Transverse colon (tissue), 4 donors: ENCODE data around the gene ZBTB40. TPM values are rescaled to one million over a fixed set of nuclear protein-coding genes. Genes with fewer than 3 reads are reported as not detected.

ENCODE experiments used
- DNase-seq: peaks from one replicate; pipeline ENCODE4 v3.0.0-alpha.2; 2019
- H3K27ac ChIP-seq, 4 donors: fragments of 200-600 bp; sonication (generic); 2 replicates each; pipeline ENCODE4 v1.5.1; 2016 to 2018; ENCODE audit warnings: inconsistent platforms in 4 of 4
- H3K27me3 ChIP-seq: fragments of 200-600 bp; sonication (generic); 2 replicates; pipeline ENCODE4 v1.5.1; 2017; ENCODE audit warnings: inconsistent platforms
- H3K36me3 ChIP-seq, 4 donors: fragments of 200-600 bp; sonication (generic); 2 replicates each; pipeline ENCODE4 v1.5.1; 2017 to 2019; ENCODE audit warnings: inconsistent platforms in 4 of 4
- H3K4me1 ChIP-seq, 4 donors: fragments of 200-600 bp; sonication (generic); 2 replicates each; pipeline ENCODE4 v1.5.1; 2017 to 2020; ENCODE audit warnings: inconsistent platforms in 4 of 4
- H3K4me3 ChIP-seq, 4 donors: fragments of 200-600 bp; sonication (generic); 1 replicate in 1 of 4; 2 replicates in 3 of 4; pipeline versions ENCODE4 v1.5.1 to v1.6.1; 2017 to 2019; ENCODE audit warnings: inconsistent platforms in 4 of 4
- H3K9me3 ChIP-seq, 2 donors: fragments of 200-600 bp; sonication (generic); 2 replicates each; pipeline ENCODE4 v1.5.1; 2017 to 2019; ENCODE audit warnings: inconsistent platforms in 2 of 2
- EP300 ChIP-seq: sonication (generic); formaldehyde crosslinking; IDR thresholded peaks from one replicate; pipeline ENCODE4 v1.6.1; 2017; ENCODE audit warnings: antibody characterized with exemption, low read depth
- POLR2A ChIP-seq: fragments of 450-650 bp; IDR thresholded peaks from one replicate; pipeline ENCODE4 v1.6.1; 2016; ENCODE audit warnings: antibody characterized with exemption, mild to moderate bottlenecking, moderate library complexity
- POLR2AphosphoS5 ChIP-seq, 3 donors: sonication (generic); formaldehyde crosslinking; IDR thresholded peaks; one replicate each; pipeline ENCODE4 v1.6.1; 2016; ENCODE audit warnings: antibody characterized with exemption in 3 of 3
- WGBS, 2 donors: methylation state at CpG; one replicate each; pipeline ENCODE4 v1.1.5; 2018; ENCODE audit warnings: low coverage in 1 of 2; 5-methylcytosine and 5-hydroxymethylcytosine counted together
- in situ Hi-C, 4 donors: fragments of 200-750 bp; cut with MboI; loops; one replicate each; pipeline versions ENCODE4 v1.15.0 to v1.15.1; 2017; ENCODE audit warnings: low sequenced_read_pairs in 3 of 4, low pct_ligation_motif_present in 1 of 4, low pct_unique_long_range_greater_than_20kb in 1 of 4
- intact Hi-C: fragments of 100-400 bp; cut with DNase I; formaldehyde crosslinking; loops from one replicate; pipeline ENCODE4 v1.15.1; 2023; ENCODE audit warnings: low total_unique reads
- total RNA-seq, 4 donors: library from RNA; depleted of rRNA; stranded (reverse); fragments of >200 nt; gene quantifications; one replicate each; pipeline ENCODE4 v1.1.0, GENCODE V29; 2016
- TF ChIP-seq, protein P1 (sequence below), 5 experiments: fragments of 200-600 bp in 3 of 5; fragments of 450-650 bp in 2 of 5; sonication (generic) in 3 of 5; IDR thresholded peaks; 1 replicate in 2 of 5; 2 replicates in 3 of 5; pipeline ENCODE4 v1.5.1; 2016 to 2017; ENCODE audit warnings: antibody characterized with exemption in 5 of 5, inconsistent platforms in 3 of 5, mild to moderate bottlenecking in 2 of 5, moderate library complexity in 1 of 5

Gene ZBTB40
- total RNA-seq, 4 donors from 2014 or later = 17.7 to 30.3 (median 21.1) TPM

DNA sequence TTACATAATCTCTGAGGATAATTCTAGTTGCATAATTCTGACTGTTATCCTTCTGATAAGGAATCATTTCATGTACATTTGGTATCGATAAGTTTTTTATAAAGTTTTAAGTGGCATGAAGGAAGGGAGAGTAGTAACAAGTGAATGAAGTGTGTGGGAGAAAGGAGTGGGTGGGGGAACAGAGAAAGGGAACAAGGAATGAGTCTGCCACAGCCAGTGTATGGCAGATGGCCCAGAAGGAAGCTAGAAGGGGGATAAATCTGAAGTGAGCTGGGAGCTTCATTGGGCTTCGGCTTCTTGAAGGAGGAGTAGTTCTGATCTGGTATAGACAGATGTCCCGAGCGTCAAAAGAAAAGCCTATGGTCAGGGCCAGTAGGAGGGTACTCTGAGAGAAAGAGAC lies 18.6 kb downstream of the ZBTB40 start:
- no peak overlapping the region for H3K4me3 ChIP-seq
- WGBS, 2 donors = 86 to 91% methylated on average over 4 of the region's 4 CpGs
- DNase-seq = no peak
- H3K27ac ChIP-seq = no peak overlapping the region
- H3K36me3 ChIP-seq = no peaks in the 10 kb centered on the region
- no peaks in the 10 kb centered on the region for H3K9me3 ChIP-seq
- TF ChIP-seq, protein P1, sequence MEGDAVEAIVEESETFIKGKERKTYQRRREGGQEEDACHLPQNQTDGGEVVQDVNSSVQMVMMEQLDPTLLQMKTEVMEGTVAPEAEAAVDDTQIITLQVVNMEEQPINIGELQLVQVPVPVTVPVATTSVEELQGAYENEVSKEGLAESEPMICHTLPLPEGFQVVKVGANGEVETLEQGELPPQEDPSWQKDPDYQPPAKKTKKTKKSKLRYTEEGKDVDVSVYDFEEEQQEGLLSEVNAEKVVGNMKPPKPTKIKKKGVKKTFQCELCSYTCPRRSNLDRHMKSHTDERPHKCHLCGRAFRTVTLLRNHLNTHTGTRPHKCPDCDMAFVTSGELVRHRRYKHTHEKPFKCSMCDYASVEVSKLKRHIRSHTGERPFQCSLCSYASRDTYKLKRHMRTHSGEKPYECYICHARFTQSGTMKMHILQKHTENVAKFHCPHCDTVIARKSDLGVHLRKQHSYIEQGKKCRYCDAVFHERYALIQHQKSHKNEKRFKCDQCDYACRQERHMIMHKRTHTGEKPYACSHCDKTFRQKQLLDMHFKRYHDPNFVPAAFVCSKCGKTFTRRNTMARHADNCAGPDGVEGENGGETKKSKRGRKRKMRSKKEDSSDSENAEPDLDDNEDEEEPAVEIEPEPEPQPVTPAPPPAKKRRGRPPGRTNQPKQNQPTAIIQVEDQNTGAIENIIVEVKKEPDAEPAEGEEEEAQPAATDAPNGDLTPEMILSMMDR (IDR thresholded peaks at IDR 0.05) = no peak
- no peak for TF ChIP-seq POLR2AphosphoS5 (IDR thresholded peaks at IDR 0.05)
- TF ChIP-seq EP300 = no peak
- TF ChIP-seq POLR2A = no peak
- in situ Hi-C loops (no loop called here), intact Hi-C loops (no loop called here)
- H3K27me3 ChIP-seq = no peaks in the 10 kb centered on the region
- H3K4me1 ChIP-seq = peaks cover 0 to 6% (median 2%) of the 10 kb centered on the region in 4 donors

- H3K4me1 ChIP-seq = peaks cover 0 to 6% (median 2%) of the 10 kb centered on the region in 4 donors
Measured at GRCh38 chr1:22471078-22471477, 19.4 kb downstream of the ZBTB40 start.

DNA sequence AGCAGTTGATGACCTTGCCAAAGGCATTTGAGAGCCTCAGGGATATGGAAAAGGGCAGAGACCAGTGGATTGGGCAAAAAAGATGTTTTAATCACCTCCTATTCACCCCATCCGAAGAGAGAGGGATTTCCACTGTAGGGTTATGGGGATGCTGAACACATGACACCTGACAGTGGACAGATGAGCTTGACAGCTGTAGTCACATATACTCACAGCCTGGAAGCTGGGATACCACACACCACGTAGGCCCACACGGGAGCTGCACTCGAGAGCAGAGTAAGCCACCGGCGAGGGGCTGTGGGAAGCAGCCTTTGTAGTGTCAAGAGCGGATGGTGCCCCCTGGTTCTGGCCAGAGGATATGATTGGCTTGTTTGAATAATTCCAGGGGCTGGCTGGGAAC lies 20.0 kb downstream of the ZBTB40 start:
- in situ Hi-C loops (no loop called here), intact Hi-C loops (no loop called here)
- no peak for TF ChIP-seq POLR2A
- TF ChIP-seq, protein P1 (IDR thresholded peaks at IDR 0.05) = no peak
- DNase-seq = no peak
- Histone ChIP-seq H3K27ac (no peak overlapping the region), H3K27me3 (no peaks in the 10 kb centered on the region), H3K9me3 (no peaks in the 10 kb centered on the region), H3K4me1 (peaks cover 0 to 6% (median 2%) of the 10 kb centered on the region in 4 donors), H3K36me3 (no peaks in the 10 kb centered on the region), H3K4me3 (no peak overlapping the region)
- WGBS, 2 donors = 99% methylated on average over 7 of the region's 7 CpGs; no CpG with 5 or more reads in 1 of the 2 donors

More at GRCh38 chr1:22471078-22471477, 19.4 kb downstream of the ZBTB40 start:
- 35 to 73% methylated on average over 2 of the region's 2 CpGs for WGBS, 2 donors
- in situ Hi-C loops (no loop called here), intact Hi-C loops (no loop called here)
- no peaks in the 10 kb centered on the region for H3K9me3 ChIP-seq
- no peak for DNase-seq
- TF ChIP-seq EP300 (no peak), POLR2AphosphoS5 (IDR thresholded peaks at IDR 0.05) (no peak), POLR2A (no peak)
- TF ChIP-seq, protein P1 (IDR thresholded peaks at IDR 0.05) = no peak
- H3K27ac ChIP-seq = no peak overlapping the region
- no peaks in the 10 kb centered on the region for H3K36me3 ChIP-seq
- H3K27me3 ChIP-seq = no peaks in the 10 kb centered on the region
- H3K4me3 ChIP-seq = no peak overlapping the region

GRCh38 chr1:22472596-22472995 lies 20.9 kb downstream of the ZBTB40 start:
- in situ Hi-C loops = no loop called here
- H3K4me1 ChIP-seq = peaks cover 0 to 6% (median 2%) of the 10 kb centered on the region in 4 donors
- no peaks in the 10 kb centered on the region for H3K9me3 ChIP-seq
- H3K36me3 ChIP-seq = no peaks in the 10 kb centered on the region
- DNase-seq = no peak
- intact Hi-C loops = no loop called here
- no peak overlapping the region for H3K27ac ChIP-seq
- TF ChIP-seq POLR2A = no peak
- TF ChIP-seq POLR2AphosphoS5 (IDR thresholded peaks at IDR 0.05) = no peak
- TF ChIP-seq EP300 = no peak
- TF ChIP-seq, protein P1 (IDR thresholded peaks at IDR 0.05) = no peak
- H3K27me3 ChIP-seq = no peaks in the 10 kb centered on the region
- no peak overlapping the region for H3K4me3 ChIP-seq
- 83 to 87% methylated on average over 2 of the region's 2 CpGs for WGBS, 2 donors
